Measurements from ENCODE around the gene RSPH3. TPM values are rescaled to one million over a fixed set of nuclear protein-coding genes. Genes with fewer than 3 reads are reported as not detected.

RSPH3 gene
- total RNA-seq, 4 donors from 2014 or later: 1.9 to 4.4 (median 2.3) TPM

GRCh38 chr6:158947284-158947683 is 52.7 kb downstream of the RSPH3 start:
- H3K9me3 ChIP-seq: no peaks in the 10 kb centered on the region
- no peaks in the 10 kb centered on the region for H3K4me1 ChIP-seq
- H3K27me3 ChIP-seq: no peaks in the 10 kb centered on the region
- no peak overlapping the region for H3K4me3 ChIP-seq
- H3K27ac ChIP-seq: no peak overlapping the region
- no peak for ATAC-seq
- no peaks in the 10 kb centered on the region for H3K36me3 ChIP-seq
- intact Hi-C loops (cut with DNase I; ENCODE audit: low total_unique reads): no loop called here
- no peak for TF ChIP-seq POLR2A (IDR thresholded peaks at IDR 0.05)
- TF ChIP-seq, protein P1, sequence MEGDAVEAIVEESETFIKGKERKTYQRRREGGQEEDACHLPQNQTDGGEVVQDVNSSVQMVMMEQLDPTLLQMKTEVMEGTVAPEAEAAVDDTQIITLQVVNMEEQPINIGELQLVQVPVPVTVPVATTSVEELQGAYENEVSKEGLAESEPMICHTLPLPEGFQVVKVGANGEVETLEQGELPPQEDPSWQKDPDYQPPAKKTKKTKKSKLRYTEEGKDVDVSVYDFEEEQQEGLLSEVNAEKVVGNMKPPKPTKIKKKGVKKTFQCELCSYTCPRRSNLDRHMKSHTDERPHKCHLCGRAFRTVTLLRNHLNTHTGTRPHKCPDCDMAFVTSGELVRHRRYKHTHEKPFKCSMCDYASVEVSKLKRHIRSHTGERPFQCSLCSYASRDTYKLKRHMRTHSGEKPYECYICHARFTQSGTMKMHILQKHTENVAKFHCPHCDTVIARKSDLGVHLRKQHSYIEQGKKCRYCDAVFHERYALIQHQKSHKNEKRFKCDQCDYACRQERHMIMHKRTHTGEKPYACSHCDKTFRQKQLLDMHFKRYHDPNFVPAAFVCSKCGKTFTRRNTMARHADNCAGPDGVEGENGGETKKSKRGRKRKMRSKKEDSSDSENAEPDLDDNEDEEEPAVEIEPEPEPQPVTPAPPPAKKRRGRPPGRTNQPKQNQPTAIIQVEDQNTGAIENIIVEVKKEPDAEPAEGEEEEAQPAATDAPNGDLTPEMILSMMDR (IDR thresholded peaks at IDR 0.05 in 4 of 5, conservative IDR thresholded peaks at IDR 0.05 in 1 of 5): no peak
- in situ Hi-C loops (cut with MboI; ENCODE audit: low sequenced_read_pairs in 4 of 4): no loop called here
- no peak for DNase-seq

GRCh38 chr6:158943380-158944032 is 56.5 kb downstream of the RSPH3 start:
- no peak for ATAC-seq
- in situ Hi-C loops (cut with MboI; ENCODE audit: low sequenced_read_pairs in 4 of 4) (no loop called here), intact Hi-C loops (cut with DNase I; ENCODE audit: low total_unique reads) (no loop called here)
- no peak overlapping the region for H3K27ac ChIP-seq
- no peaks in the 10 kb centered on the region for H3K36me3 ChIP-seq
- H3K27me3 ChIP-seq: peaks cover 0 to 4% (median 4%) of the 10 kb centered on the region in 3 donors
- TF ChIP-seq, protein P1 (IDR thresholded peaks at IDR 0.05 in 4 of 5, conservative IDR thresholded peaks at IDR 0.05 in 1 of 5): no peak
- no peak for TF ChIP-seq POLR2A (IDR thresholded peaks at IDR 0.05)
- no peak overlapping the region for H3K4me3 ChIP-seq
- H3K4me1 ChIP-seq: no peaks in the 10 kb centered on the region
- no peak for DNase-seq
- no peaks in the 10 kb centered on the region for H3K9me3 ChIP-seq

- no peaks in the 10 kb centered on the region for H3K9me3 ChIP-seq
- H3K4me1 ChIP-seq: no peaks in the 10 kb centered on the region
- ATAC-seq (no peak), DNase-seq (no peak)
- intact Hi-C loops (cut with DNase I; ENCODE audit: low total_unique reads): no loop called here
- no peak overlapping the region for H3K4me3 ChIP-seq
- H3K27ac ChIP-seq: no peak overlapping the region
- H3K27me3 ChIP-seq: peaks cover 0 to 4% (median 4%) of the 10 kb centered on the region in 3 donors
- TF ChIP-seq, protein P1 (IDR thresholded peaks at IDR 0.05 in 4 of 5, conservative IDR thresholded peaks at IDR 0.05 in 1 of 5): no peak
- TF ChIP-seq POLR2A (IDR thresholded peaks at IDR 0.05): no peak
- in situ Hi-C loops (cut with MboI; ENCODE audit: low sequenced_read_pairs in 4 of 4): no loop called here
- no peaks in the 10 kb centered on the region for H3K36me3 ChIP-seq
Observed at GRCh38 chr6:158942349-158942748, 57.7 kb downstream of the RSPH3 start.

DNA sequence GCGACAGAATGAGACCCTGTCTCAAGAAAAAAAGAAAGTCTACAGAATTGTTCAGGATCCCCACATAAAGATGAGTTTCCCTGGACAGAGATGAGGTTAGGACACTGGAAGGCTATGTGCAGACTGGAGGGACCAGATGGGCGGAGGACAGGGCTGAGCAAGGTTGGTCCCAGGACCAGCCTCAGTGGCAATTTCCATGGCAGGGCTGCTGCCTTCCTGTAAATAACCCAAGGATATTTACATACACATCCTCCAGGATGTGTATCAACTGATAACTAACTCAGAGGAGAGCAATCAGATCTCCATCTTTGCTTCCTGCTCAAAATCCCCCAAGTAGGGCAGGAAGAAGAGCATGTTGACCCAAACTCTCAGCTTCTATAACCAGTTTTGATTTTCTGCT is 58.8 kb downstream of the RSPH3 start:
- H3K4me1 ChIP-seq: no peaks in the 10 kb centered on the region
- in situ Hi-C loops (cut with MboI; ENCODE audit: low sequenced_read_pairs in 4 of 4): no loop called here
- no peaks in the 10 kb centered on the region for H3K9me3 ChIP-seq
- no peaks in the 10 kb centered on the region for H3K36me3 ChIP-seq
- intact Hi-C loops (cut with DNase I; ENCODE audit: low total_unique reads): no loop called here
- H3K27ac ChIP-seq: no peak overlapping the region
- no peak overlapping the region for H3K4me3 ChIP-seq
- DNase-seq (no peak), ATAC-seq (no peak)
- peaks cover 0 to 4% (median 4%) of the 10 kb centered on the region in 3 donors for H3K27me3 ChIP-seq
- no peak for TF ChIP-seq POLR2A (IDR thresholded peaks at IDR 0.05)
- TF ChIP-seq, protein P1 (IDR thresholded peaks at IDR 0.05 in 4 of 5, conservative IDR thresholded peaks at IDR 0.05 in 1 of 5): no peak

All from gastrocnemius medialis (tissue), 4 donors.